ENCODE data around the gene DDX31.
A peak's percentile ranks its signal among the peaks of the same experiment; 100 is the strongest.
"Not testable (repeated sequence)": the region's sequence is repeated elsewhere in the genome, so short reads cannot be mapped to it uniquely, and the experiment has no call there.

The DDX31 gene

GRCh38 chr9:132575005-132575609 lies 94.7 kb downstream of the DDX31 start:
- peak; percentile 6 to 90 (median 80) for DNase-seq

- no peak for DNase-seq
These were observed 96.9 kb downstream of the DDX31 start for GRCh38 chr9:132572921-132573320.

GRCh38 chr9:132571806-132572600 lies 97.8 kb downstream of the DDX31 start:
- no peak for DNase-seq

- DNase-seq: not testable (repeated sequence)
These were observed 101.0 kb downstream of the DDX31 start for GRCh38 chr9:132568787-132569186.

GRCh38 chr9:132564526-132564925 lies 105.3 kb downstream of the DDX31 start:
- peak in 1 of 3 experiments; percentile 22 for DNase-seq

GRCh38 chr9:132562306-132562573 lies 107.5 kb downstream of the DDX31 start:
- no peak for DNase-seq

GRCh38 chr9:132560616-132561202 lies 109.1 kb downstream of the DDX31 start:
- DNase-seq: peak in 2 of 3 experiments; percentile 46 to 65

GRCh38 chr9:132559711-132560110 lies 110.1 kb downstream of the DDX31 start:
- no peak for DNase-seq

- DNase-seq: no peak
These were observed 112.6 kb downstream of the DDX31 start for GRCh38 chr9:132557159-132557558.

GRCh38 chr9:132556714-132557113 lies 113.1 kb downstream of the DDX31 start:
- no peak for DNase-seq

- no peak for DNase-seq
These were observed 113.5 kb downstream of the DDX31 start for GRCh38 chr9:132556235-132556634.

- no peak for DNase-seq
These were observed 114.3 kb downstream of the DDX31 start for GRCh38 chr9:132555528-132555927.

GRCh38 chr9:132554755-132555154 lies 115.0 kb downstream of the DDX31 start:
- DNase-seq: no peak

- DNase-seq: no peak
These were observed 117.7 kb downstream of the DDX31 start for GRCh38 chr9:132552041-132552440.

- no peak for DNase-seq
These were observed 118.2 kb downstream of the DDX31 start for GRCh38 chr9:132551556-132551955.

- DNase-seq: peak in 2 of 3 experiments; percentile 49 to 74
These were observed 120.8 kb downstream of the DDX31 start for GRCh38 chr9:132548751-132549640.

GRCh38 chr9:132547976-132548730 lies 121.6 kb downstream of the DDX31 start:
- DNase-seq: peak in 1 of 3 experiments; percentile 49

GRCh38 chr9:132547436-132547835 lies 122.3 kb downstream of the DDX31 start:
- DNase-seq: no peak

GRCh38 chr9:132547052-132547431 lies 122.7 kb downstream of the DDX31 start:
- no peak for DNase-seq

- peak; percentile 5 to 98 (median 90) for DNase-seq
These were observed 123.4 kb downstream of the DDX31 start for GRCh38 chr9:132546148-132547051.

- DNase-seq: no peak
These were observed 124.2 kb downstream of the DDX31 start for GRCh38 chr9:132545578-132545977.

Measured in NCI-H1417 (cell line).